NAMALWA (cell line): ENCODE measurements around the gene MAN2C1.
"Not testable (repeated sequence)": the region's sequence is repeated elsewhere in the genome, so short reads cannot be mapped to it uniquely, and the experiment has no call there.

Experiments
- DNase-seq: peaks from one replicate; pipeline ENCODE4 v3.0.0-alpha.2; 2015; ENCODE audit warnings: low spot score

MAN2C1 gene

DNA sequence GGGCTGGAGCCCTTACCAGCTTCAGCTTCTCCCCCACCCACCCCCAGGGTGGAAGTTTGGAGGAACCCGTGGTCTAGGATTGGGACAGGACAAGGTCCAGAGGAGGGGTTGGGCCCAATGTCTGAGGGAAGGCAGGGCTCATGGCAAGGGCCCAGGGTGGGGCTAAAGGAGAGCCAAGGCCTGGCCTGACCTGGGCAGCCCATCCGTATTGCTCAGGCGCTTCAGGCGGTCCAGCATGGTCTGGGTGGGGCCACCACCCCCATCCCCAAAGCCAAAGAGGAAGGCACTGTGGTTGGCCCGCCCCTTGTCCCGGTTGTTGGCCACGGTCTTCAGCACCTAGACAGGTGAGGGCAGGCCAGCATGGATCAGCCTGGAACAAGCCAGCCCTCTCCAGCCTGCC is 7.6 kb downstream of the MAN2C1 start:
- DNase-seq, result no peak

DNA sequence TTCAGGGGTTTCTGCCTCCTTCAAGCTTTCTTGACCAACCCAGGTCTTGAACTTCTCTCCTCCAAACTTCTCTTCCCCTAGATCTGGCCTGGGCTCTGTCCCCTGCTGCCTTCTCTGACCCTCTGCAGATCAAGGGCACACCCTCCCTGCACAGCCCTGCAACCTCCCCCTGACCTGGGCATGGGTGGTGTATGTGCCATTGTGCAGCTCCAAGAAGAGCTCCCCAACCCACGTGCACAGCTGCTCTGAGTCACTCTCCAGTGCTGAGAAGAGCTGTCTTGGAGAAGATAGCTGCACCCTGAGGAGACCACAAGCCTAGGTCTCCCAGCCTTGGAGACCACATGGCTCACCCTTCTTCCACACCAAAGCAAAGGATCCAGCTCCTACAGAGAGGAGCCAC is 8.0 kb downstream of the MAN2C1 start:
- no peak for DNase-seq

DNA sequence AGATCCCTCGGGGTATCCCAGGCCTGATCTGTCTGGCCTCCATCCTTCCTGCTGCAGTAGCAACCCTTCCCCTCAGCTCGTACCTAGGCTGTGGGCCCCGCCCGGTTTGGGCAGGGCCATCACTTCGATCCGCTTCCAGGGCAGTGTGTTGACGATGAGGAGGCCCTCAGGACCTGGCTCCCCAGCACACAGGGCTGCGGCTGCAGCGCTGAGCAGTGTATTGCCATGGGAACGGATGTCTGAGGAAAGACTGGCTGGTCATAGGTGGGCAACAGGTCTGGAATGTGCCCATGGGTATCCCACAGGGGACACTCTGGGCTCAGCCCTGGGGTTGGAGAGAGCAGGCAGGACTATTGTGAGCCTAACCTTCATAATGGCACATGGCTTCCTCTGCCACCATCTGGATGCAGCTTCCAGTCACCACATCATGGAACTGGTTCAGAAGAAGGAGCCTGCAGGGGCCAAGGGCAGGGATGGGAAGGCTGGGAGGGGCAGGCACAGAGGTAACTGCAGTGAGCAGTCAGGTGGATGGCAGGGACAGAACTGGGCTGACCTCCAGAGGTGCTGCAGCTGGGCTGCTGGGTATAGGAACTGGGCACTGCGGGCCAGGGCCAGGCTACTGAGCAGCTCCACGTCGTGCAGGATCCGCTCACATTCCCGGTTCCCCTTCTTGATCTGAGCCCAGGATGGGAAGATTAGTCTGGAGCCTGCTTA is 8.7 kb downstream of the MAN2C1 start:
- DNase-seq, result no peak

DNA sequence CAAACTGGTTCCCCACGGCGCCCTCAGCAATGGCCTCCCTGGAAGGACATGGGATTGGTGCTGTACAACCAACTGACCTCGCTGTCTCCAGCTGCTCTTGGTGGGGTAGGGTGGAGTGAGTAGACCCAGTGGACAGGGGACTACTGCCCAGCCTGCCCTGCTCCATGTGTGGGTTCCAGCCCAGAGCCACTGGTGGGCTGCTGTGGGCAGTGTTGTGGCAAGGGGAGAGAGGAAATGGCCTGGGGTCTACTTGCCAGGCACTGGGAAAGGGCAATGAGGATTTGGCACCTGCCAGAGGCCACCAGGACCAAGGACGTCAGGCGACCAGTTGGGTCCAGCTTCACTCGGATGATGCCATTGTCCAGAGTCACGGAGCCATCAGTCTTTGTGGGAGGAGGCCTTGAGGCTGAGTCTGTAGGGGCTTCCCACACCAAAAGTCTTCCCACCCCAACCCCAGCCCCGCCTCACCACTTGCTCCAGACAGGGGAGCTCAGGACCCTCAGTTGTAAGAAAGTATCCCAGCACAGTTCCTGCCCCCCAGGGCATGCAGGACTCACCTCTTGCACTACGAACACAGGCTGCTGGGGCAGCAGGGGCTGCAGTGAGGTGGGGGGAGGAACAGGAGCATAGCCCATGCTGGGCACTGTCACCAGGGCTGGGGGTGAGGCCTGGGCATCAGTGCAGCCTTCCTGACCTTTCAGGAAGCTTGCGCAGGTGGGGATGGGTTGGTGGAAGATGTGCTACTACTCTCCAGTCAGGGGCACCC is 9.5 kb downstream of the MAN2C1 start:
- DNase-seq, result no peak

DNA sequence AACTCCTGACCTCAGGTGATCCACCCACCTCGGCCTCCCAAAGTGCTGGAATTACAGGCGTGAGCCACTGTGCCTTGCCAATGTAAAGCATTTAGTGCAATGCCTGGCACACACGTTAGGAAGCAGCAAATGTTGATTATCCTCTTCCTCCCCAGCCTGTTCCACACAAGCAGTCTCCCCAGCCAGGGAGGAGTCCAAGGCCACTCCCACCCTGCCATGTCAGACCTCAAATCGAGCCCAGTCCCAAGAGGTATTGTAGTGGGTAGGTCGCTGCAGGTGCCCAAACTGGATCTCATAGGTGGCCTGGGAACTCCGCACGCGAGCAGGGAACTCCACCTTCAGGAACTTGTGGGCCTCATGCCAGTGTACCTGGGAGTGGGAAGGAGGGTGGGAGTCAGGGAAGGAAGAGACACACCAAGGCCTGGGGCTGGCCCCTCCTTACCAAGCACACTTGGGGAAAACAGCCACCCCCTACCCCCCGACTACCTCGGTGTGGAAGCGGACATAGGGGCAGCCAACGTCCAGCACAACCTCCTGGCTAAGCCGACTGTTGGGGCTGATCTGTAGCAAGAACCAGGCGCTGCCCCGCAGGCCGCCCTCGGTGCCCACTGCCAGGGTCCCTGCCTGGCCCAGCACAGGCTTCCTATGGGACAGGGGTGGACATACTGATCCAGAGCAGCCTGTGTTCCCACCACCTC is 10.3 kb downstream of the MAN2C1 start:
- DNase-seq, result no peak

DNA sequence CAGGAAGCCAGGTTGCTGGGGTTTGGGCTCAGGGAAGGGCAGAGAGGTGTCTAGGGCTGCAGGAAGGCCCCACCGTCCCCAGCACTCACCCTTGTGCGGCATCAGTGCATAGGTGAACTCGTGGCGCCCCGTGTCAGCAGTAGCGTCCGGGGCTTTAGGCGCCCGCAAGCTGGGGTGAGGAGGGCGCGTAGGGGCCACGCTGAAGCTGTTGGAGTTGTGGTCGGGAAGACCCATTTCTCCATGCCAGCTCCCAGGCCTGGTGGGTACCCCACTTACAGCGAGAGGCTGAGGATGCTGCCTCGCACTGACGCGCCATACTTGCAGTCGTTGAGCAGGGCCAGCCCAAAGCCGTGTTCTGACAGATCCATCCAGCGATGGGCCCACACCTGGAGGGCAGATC is 11.9 kb downstream of the MAN2C1 start:
- no peak for DNase-seq

DNA sequence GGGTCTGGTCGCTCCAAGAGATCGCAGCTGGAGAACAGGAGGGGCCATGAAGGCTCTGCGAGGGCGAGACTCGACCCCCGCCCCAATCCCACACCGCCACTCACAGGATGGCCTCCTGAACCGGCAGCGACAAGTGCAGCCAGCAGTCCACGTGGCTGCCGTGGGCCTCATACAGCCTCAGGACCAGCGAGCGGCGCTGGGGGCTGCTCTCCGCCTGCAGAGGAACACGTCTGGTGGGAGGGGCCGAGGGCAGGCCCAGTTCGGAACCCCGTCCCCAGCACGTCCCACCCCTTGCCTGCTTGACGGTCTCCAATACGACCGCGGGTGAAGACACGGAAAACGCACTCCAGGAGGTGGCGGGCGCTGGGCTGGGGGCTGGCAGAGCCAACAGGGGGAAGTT is 12.4 kb downstream of the MAN2C1 start:
- no peak for DNase-seq

DNA sequence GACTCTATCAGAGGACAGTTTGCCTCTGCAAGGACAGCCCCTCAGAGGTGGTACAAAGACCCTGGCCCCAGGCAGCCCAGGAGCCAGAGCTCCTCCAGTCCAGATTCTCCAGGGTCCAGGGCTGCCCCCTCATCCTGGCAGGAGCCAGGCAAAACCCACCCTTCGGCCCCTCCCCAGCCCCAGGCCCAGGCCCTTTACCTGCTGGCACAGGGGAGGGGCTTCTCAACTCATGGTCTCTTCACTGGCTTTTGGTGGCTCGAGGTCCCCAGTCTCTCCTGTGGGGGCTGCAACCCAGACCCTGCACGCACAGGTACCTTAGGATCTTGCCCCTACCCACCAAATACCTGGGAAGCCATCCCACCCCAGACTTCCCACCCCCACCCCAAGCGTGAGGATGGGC is 13.0 kb downstream of the MAN2C1 start:
- no peak for DNase-seq

DNA sequence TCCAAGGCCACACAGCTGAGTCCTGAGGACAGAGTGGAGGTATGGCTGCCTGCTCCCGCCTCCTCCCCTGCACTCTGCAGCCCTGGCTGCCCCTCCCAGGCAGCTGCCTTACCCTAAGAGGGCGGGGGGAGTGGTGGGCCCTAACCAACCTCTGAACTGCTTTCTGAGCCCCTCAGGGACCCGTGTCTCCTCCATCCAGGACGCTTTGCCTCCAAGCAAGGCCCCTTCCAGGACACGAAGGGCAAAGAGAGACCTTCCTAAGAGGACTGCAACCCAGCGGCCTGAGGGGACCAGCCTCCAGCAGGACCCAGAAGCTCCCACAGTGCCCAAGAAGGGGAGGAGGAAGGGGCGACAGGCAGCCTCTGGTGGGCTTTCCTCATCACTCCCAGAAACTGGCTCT is 14.0 kb downstream of the MAN2C1 start:
- DNase-seq, result no peak

DNA sequence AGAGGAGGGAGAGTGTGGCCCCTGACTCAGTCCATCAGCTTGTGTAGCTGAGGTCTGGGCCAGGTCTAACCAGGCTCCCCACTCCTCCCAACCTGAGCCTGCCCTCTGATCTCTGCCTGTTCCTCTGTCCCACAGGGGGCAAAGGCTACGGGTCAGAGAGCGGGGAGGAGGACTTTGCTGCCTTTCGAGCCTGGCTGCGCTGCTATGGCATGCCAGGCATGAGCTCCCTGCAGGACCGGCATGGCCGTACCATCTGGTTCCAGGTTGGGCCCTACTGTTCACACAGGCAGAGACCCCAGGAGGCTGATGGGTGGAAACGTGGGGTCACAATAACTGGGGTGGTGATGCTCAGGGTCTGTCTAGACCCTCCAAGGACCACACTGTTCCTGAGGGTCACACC is 14.8 kb downstream of the MAN2C1 start:
- DNase-seq, result no peak

DNA sequence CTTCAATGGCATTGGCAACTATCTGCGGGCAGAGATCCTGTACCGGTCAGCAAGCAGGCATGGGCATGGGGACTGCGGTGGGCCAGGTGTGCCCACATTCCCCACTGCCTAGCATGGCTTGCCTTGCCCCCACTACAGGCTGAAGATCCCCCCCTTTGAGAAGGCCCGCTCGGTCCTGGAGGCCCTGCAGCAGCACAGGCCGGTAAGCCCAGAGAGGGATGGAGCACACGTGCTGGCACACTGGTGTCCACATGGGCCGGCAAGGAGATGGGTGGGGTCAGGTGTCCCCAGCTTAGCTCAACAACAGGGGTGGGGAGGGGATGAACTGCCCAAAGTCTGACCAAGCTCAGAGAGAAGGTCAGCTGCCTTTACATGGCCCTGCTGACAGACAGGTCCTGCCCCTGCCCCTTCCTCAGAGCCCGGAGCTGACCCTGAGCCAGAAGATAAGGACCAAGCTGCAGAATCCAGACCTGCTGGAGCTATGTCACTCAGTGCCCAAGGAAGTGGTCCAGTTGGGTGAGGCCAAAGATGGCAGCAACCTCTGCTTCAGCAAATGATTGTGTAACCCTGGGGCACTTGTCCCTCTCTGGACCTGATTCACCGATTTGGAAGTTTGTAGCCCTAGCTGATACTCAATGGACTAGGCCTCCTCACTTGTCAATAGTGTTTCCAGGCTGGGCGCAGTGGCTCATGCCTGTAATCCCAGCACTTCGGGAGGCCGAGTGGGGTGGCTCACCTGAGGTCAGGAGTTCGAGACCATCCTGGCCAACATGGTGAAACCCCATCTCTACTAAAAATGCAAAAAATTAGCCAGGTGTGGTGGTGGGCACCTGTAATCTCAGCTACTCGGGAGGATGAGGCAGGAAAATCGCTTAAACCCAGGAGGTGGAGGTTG is 16.0 kb downstream of the MAN2C1 start:
- no peak for DNase-seq

DNA sequence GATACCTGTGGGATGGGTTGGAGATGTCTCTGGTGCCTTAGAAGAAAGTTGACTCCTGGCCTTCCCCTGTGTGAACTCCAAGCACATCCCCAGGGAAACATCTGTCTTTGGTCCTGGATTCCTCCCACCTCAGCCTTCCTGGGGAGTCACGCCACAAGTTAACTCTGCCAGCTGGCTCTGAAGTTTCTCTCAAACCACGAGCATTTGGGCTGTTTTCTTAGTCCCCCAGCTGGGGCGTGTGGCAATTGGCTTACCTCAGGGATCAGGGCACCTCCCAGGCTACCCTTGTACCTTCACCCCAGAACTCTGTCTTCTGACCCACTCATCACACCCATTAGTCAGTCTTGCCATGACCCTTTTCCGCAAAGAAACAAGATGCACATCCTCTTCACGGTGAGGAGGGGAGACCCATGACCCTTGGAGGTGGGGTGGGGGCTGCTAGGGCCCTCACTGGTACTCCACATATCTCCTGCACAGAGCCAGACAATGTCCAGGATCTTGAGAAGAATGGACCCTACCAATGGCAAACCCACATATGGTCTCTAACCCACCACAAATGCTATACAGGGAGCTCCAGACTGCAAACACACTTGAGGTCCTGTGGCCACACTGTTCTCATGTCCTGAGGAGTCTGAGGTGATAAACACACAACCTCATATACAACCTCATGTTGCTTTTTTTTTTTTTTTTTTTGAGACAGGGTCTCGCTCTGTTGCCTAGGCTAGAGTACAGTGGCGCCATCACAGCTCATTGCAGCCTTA is 17.6 kb downstream of the MAN2C1 start:
- DNase-seq, result peak; percentile 33

DNA sequence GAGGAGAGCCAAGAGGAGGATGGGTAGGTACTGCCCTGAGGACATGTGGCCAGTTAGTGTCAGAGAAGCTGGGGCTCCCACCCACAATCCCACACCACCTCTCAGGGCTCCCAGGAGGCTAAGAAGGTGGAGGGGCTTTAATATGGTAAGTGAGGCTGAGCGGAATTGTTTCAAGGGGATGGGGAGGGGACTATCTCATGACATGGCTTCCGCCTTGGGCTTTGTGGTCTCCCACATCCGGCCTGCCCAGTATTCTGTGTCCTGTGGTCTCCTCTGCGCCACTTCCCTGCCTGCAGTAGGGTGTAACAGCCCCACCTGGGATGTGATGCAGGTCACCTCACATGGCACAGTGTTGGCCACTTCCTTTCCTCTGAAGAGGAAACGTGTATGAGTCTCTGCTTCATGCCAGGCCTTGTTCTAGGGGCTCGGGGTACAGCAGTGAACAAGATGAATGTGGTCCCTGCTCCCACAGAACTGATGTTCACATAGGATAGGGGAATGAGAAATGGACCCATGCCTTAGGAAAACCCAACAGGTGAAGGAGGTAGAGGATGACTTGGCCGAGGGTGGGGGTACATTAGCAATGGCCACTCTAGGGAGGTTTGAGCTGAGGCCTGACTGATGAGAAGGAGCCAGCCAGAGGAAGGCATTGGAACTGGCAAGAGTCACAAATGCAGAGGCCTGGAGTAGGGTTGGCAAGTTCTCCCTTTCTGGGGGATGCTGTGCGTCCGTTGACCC is 18.4 kb downstream of the MAN2C1 start:
- peak; percentile 94 for DNase-seq

DNA sequence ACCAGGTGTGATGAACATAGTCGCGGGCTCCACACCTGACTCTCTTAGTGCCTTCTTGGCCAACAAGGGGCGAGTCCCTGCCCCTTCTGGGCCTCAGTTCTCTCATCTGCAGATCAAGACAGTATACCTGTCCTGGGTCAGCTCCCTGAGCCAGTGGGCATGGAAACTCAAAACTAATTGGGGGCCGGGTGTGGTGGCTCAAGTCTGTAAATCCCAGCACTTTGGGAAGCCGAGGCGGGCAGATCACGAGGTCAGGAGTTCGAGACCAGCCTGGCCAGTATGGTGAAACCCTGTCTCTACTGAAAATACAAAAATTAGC is 19.1 kb downstream of the MAN2C1 start:
- not testable (repeated sequence) for DNase-seq

DNA sequence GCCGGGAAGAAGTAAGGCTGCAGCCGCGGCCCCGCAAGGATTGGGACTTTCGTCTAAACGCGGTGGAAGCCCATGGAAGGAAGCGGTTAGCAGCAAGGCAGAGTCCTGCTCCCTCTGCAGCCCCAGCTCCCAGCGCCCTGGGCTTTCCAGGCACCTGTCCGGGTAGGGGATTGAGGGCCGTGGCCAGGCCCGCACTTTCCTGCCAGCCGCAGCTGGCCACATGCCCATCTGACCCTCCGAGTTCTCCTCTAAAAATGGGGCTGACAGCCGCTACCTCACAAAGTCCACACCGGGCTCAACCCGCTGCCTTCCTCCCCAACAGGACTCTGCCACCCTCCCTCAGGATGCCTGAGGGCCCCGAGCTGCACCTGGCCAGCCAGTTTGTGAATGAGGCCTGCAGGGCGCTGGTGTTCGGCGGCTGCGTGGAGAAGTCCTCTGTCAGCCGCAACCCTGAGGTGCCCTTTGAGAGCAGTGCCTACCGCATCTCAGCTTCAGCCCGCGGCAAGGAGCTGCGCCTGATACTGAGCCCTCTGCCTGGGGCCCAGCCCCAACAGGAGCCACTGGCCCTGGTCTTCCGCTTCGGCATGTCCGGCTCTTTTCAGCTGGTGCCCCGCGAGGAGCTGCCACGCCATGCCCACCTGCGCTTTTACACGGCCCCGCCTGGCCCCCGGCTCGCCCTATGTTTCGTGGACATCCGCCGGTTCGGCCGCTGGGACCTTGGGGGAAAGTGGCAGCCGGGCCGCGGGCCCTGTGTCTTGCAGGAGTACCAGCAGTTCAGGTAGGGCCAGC is 19.7 kb downstream of the MAN2C1 start:
- DNase-seq, result peak; percentile 38

DNA sequence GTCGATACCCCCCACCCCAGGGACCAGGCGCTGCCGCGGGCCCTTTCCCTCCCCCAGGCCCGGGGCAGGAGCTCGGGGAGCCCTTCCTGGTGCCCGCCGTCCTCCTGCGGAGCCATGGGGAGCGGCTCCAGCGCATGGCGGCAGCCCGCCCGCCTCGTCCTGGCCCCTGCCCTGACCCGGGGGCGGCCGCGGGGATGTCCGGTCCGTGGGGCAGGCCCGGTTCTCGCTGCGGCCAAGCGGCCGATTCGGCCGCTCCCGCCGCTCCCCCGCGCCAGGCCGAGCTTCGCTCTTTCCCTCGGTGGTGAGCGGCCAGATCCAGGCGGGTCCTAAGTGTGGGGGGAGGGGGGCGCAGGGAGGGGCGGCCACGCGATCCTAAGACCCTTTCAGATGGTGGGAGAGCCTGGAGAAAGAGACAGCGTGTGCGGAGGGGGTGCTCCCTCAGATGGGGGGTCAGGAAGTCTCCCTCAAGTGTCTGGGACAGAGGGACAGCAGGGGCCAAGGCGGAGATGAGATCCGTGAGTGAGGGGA is 20.3 kb downstream of the MAN2C1 start:
- DNase-seq, result no peak

DNA sequence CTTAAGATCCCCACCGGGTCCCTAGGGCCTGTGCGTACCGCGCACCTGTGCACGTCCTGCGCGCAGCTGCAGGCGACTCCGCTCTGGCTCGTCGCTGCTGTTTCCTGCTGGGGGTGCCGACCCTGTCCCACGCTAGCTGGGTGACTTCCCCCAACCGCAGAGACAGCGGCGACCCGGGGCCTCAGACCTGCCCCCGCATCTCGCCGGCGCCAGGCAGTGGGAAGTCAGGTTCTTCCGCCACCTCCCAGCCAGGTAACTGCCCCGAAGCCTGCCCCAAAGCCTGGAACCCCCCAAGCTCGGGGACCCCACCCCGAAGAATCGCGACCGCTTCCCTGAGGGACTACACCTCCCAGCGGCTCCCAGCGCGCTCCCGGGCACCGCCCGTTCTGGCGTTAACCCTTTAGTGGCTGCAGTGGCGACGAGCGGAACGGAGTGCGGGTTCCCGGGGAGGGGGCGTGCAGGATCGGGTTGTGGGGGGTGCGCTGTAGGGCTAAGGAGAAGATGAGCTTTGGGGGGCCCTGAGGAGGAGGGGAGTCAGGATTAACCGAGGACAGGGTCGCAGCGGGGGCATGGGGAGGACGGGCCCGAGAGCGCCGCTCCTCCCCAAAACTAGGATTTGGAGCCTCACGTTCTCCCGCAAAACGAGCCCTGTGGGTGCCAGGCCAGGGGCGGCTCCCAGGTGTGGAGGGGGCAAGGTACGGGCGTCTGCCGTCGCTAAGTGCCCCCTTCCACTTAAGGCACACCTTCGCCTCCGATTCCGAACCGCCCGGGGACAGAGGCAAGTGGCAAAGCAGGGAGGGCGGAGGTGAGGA is 21.0 kb downstream of the MAN2C1 start:
- no peak for DNase-seq

DNA sequence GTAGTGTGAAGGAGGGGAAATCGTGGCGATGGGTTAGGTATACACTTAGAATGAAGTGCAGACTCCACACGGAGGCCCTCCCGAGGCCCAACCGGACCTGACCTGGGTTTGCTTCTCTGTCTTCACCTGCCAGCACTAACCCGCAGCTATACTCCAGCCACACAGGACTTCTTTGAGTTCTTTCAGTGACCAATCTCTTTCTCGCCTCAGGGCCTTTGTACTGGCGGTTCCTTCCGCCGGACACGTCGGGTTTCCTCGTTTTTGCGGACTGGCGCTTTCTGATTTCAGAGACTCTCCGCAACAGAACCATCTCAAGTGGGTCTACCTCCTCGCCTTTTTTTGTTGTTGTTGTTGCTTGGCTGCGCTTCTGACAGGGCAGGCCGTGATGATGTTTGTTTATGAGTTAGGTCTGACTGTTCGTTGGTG is 21.6 kb downstream of the MAN2C1 start, which contains the start of gene NEIL1:
TSS of gene NEIL1 (plus strand) at position 244 of the 426 bp plus-strand sequence. CDS start 1,867 bp downstream, outside the sequence.
- peak; percentile 96 for DNase-seq

DNA sequence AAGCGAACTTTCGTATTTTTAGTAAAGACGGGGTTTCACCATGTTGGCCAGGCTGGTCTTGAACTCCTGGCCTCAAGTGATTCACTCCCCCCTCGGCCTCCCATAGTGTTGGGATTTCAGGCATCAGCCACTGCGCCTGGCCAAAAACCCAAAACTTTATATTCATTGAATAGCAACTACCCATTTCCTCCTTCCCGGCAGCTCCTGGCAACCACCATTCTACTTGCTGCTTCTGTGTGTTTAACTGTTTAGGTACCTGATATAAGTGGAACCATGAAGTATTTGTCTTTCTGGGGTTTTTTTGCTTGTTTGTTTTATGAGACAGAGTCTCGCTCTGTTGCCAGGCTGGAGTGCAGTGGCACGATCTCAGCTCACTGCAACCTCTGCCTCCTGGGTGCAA is 24.5 kb downstream of the MAN2C1 start:
- DNase-seq, result not testable (repeated sequence)
